ENCODE data around the gene MBD2.
A peak's percentile ranks its signal among the peaks of the same experiment; 100 is the strongest.
"Not testable (repeated sequence)": the region's sequence is repeated elsewhere in the genome, so short reads cannot be mapped to it uniquely, and the experiment has no call there.

Gene MBD2

DNA sequence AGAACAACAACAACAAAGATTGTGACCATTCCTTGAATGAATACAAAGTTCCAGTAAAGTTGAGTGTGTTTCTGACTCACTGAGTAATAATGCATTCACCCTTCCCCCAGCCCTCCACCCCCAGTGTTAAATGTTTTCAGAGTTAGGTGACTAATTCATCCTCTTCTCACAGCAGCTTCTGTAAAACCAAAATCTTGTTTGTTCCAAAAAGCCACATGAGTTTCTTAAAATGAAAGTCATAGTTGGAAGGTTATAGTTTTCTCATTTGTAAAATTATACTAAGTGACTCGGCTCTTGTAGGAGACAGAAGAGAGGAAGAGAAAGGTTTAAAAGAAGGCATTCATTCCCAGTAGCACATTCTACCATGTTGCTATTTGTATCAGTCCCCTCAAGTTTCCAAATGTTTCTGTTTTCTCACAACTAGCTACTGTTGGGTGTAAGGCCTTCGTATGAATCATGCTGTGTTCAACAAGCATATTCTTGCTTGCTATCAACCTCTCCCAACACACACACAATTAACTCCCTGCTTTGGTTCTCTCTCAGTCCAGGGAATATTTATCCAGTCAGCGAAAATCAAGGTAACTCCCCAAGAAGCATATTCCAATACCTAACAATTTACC is 75.3 kb downstream of the MBD2 start:
- peak; percentile 41 to 56 for DNase-seq (ENCODE audit: low read depth in 2 of 2)

DNA sequence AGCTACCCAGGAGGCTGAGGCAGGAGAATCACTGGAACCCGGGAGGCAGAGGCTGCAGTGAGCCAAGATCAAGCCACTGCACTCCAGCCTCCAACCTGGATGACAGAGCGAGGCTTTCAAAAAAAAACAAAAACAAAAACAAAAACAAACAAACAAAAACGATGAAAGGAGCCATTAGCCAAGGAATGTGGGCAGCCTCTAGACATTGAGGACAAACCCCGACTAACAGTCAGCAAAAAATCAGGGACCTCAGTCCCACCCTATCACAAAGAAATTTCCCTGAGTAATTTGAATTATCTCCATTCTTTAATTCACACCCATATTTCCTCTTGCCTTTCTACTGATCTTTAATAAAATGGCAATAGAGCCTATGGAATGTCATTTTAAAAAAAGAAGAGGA is 75.8 kb downstream of the MBD2 start:
- no peak for DNase-seq (ENCODE audit: low read depth in 2 of 2)

DNA sequence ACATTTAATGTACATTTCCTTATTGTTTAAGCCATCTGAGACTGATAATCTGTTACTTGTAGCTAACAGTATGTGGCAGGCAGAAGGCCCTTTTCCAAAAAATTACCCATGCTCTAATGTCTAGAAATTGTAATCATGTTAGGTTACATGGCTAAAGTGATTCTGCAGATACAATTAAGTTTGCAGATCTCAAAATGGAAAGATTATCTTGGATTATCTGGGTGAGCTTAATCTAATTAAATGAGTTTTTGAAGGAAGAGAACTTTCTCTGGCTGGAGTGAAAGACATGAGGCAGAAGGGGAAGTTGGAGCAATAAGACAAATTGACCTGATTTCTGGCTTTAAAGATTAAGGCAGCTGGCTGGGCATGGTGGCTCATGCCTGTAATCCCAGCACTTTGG is 76.3 kb downstream of the MBD2 start:
- DNase-seq (ENCODE audit: low read depth in 2 of 2), result no peak

DNA sequence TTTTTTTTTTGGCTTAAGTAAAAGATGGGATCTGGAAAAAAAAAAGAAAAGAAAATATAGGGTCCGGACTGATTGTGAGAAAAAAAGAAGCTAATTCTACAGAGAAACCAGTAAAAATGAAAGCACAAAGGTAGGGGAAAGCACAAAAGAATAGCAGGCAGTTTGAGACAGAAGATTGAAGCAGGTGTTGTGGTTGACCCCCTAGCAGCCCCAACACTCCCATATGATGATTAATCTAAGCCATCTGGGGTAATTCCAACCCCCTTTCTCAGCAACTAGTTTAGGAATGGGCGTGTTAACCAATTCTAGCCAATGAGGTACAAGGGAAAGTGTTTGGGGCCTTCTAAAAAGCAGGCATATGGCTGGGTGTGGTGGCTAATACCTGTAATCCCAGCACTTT is 77.0 kb downstream of the MBD2 start:
- DNase-seq (ENCODE audit: low read depth in 2 of 2), result peak in 1 of 2 donors; percentile 13

DNA sequence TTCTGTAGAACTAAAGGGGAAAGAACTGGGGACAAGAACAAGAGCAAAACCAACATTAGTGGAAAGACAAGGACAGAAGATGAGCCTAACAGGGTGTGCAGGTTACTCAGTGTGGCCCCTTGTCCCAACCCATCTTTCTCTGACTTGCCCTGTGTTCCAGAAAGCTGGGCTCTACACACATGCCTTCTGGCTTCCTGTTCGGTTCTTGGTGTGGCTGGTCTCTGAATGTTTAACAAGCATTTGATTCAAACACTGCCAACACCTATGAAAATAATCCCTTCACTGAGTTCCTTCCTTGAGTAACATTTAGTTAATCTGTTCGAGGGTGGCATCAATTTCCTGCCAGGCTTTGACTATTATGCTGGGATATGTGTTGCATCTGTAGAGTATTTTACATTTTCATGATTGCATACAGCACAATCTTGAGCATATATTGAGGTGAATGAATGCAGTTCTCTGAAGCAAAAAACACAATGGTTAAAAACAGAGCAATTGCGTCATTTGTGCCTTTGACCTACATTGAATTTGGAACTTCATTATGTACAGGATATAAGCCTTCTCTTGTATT is 83.3 kb downstream of the MBD2 start:
- DNase-seq (ENCODE audit: low read depth in 2 of 2), result no peak

DNA sequence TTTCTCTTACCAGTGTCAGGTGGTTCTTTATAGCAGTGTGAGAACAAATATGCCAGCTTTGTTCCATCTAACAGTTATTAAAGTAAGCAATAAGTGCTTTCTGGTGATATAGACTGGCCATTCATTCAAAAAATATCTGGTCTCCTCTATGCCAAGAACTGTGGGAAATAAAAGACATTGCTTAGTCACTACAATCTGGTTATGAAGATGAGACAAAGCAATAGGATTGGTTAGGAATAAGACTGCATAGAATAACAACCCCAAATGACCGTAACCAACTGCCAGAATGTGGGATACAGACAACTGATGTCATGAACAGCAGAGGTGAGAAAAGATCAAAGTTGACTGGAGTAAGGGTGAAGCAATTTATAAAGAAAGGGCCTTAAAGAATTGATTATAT is 83.8 kb downstream of the MBD2 start:
- DNase-seq (ENCODE audit: low read depth in 2 of 2), result no peak

DNA sequence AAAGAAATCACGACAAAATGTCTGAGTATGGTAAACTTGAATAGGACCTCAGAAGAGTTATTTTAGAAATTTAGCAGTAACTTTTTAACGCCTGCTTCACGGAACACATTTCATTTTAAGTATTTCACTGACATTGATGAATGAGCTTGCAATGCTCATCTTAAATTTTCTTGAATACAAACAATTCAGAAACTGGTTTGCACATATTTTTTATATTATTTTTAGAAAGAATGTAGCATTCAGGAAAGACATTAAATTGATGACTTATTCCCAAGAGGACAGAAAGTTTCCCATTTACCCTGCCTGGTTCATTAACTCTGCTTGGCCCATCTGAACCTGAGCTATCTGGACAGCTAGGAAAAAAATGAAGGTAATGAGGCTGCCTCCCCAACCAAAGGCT is 89.3 kb downstream of the MBD2 start:
- DNase-seq (ENCODE audit: low read depth in 2 of 2), result no peak

DNA sequence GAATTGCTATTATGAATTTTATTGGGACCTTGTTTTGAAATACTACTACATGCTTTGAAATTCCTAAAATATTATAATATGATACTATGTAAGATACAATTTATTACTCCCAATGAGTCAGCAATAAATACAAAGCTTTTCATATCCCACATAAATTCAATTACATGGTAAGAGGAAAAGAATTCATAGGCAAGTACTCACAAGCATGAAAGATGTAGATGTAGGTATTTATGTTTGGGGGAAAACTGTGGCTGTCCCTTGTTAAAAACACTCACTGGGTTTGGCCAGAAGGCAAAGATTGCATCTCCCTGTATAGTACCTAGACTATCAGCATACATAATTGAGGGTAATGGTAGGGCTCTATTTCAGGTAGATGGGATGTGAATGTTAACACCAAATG is 90.4 kb downstream of the MBD2 start:
- no peak for DNase-seq (ENCODE audit: low read depth in 2 of 2)

DNA sequence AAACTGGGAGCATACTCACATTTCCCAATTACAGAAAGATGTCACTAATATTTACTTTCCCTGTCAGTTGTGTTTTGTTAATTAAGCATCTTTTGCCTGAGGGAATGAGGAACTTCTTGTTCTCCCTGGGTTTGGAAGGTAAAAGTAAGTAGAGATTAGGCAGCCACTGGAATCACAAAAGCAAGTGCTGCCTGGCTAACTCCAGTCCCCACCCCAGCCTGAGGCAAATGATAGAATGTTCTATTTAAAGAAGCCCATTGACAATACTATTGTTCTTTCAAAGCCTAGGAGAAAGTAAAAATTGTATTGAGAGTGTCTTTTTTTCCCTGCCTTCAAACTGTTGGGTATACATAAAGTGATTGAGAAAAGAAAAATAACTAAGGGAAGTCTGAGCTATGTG is 93.8 kb downstream of the MBD2 start:
- no peak for DNase-seq (ENCODE audit: low read depth in 2 of 2)

DNA sequence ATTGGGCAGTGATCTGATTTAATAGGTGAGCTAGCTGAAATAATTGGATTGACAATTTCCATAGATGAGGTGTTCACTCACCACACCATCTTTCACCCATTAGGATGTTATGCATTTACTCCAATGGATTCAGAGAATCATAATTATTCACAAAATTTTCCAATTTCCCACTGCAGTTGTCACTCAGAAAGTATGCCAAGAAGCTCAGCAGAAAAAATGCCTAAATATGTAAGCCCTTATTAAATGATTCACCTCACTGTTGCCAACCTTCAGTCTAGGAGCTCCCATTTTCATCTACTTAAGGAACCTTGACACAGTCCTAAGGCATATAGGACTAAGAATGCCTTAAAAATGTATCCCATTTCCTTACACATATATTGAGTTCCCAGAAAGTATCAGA is 94.3 kb downstream of the MBD2 start:
- no peak for DNase-seq (ENCODE audit: low read depth in 2 of 2)

DNA sequence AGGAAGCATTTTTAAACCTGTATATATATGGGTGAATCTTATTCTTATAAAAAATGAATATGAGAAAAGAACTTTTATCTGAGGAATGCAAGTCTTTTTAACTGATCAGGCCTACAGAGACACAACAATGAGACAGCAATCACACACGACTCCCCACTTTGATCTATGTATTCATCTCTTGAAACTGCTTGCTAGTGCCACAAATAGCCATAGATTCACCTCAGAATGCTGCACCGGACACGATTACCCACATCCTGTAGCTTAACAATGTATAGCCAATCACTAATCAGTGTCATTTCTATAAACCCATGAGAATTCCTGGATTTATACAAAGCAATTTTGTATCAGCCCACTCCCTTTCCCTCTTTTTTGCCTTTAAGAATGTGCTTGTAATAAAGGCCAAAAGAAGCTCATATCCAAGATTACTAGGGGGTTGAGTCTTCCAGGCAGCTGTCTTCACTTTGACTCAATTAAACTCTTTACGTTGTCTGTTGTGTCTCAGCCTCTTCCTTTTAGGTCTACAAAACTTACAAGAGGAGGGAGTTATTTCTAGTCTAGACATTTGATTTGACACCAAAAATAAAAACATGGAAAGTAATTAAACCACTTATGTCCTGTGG is 94.9 kb downstream of the MBD2 start:
- DNase-seq (ENCODE audit: low read depth in 2 of 2), result no peak

DNA sequence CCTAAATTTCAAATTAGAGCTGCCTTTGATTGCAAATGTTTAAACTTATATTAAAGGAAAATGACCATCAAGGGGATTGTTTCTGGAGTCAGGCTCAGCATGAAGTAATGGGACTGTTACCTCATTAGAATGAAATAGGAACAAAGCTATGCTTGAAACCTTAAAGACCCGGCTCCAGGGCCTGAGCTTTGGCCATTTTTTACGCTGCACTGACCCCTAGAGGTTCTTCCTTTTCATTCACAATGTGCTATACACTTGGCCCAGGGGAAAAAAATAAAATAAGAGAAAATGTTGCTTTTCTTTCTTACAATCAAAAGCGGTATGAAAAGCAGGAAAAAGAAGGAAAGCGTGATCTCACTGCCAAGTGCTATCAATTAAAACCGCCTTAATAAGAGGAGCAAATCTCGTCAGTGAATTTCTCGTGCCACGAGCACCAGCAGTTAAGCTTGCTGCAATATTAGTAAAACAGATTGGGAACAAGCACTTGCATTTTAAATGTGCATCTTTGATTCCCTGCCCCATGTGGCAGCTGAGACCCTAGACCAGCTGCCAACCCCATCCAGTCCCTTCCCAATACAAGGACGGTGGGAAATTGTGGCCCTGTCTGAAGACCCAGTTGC is 96.6 kb downstream of the MBD2 start:
- DNase-seq (ENCODE audit: low read depth in 2 of 2), result no peak

DNA sequence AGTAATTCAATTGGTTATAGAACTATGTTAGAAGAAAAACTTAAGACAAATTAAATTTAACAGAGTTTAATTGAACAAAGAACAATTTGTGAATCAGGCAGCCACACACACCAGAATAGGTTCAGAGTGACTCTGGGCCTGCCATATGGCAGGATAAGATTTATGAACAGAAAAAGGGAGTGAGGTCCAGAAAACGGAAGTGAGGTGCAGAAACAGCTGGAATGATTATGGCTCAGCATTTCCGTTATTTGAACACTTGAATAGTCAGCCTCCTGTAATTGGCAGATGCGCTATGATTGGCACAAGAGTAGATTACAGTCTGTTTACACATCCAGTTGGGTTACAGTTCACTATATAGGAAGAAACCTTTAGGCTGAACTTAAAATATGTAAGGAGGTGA is 99.0 kb downstream of the MBD2 start:
- DNase-seq (ENCODE audit: low read depth in 2 of 2), result no peak

DNA sequence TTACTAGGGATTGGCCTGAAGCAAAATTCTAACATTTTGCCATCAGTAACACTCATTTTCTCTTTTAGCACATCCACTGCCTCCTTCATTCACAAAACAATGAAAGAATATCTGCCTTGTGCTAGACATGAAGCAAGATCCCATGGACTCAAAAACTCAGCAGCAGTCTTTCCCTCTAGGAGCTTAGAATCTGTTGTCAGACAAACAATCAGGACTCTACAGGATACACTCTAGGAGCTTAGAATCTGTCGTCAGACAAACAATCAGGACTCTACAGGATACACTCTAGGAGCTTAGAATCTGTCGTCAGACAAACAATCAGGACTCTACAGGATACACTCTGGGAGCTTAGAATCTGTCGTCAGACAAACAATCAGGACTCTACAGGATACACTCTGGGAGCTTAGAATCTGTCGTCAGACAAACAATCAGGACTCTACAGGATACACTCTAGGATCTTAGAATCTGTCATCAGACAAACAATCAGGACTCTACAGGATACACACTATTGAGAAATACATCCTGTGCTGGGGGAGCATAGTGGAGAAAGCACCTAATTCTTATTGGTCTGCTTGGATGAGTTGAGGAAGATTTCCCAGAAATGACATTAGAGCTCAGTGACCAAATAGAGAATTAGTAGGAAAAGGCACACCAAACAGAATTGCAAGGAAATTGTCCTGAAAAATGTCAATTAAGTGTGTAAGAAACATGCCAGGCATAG is 100.6 kb downstream of the MBD2 start:
- DNase-seq (ENCODE audit: low read depth in 2 of 2), result not testable (repeated sequence)

DNA sequence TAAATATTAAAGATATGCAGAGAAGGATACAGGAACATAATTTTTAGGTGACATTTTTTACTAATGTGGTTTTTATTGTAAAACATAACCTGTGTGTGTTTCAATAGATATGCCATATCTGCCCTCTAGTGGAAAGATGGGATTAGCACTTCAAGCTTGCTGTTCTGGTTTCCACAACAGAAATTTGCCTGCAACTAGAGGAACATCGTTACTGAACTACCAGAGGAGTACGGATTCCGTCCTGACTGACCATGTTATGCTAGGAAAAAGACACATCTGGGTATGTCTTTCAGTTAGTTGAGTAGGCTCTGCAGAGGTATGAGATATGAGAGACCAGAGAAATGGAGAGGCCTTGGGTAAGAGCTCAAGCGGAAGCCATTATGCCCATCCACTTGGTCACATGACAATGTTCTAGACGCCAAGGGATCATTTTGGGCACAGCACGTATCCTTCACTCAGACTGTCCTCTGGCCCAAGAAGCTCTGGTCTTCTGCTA is 104.9 kb downstream of the MBD2 start:
- DNase-seq (ENCODE audit: low read depth in 2 of 2), result peak in 1 of 2 donors; percentile 17

DNA sequence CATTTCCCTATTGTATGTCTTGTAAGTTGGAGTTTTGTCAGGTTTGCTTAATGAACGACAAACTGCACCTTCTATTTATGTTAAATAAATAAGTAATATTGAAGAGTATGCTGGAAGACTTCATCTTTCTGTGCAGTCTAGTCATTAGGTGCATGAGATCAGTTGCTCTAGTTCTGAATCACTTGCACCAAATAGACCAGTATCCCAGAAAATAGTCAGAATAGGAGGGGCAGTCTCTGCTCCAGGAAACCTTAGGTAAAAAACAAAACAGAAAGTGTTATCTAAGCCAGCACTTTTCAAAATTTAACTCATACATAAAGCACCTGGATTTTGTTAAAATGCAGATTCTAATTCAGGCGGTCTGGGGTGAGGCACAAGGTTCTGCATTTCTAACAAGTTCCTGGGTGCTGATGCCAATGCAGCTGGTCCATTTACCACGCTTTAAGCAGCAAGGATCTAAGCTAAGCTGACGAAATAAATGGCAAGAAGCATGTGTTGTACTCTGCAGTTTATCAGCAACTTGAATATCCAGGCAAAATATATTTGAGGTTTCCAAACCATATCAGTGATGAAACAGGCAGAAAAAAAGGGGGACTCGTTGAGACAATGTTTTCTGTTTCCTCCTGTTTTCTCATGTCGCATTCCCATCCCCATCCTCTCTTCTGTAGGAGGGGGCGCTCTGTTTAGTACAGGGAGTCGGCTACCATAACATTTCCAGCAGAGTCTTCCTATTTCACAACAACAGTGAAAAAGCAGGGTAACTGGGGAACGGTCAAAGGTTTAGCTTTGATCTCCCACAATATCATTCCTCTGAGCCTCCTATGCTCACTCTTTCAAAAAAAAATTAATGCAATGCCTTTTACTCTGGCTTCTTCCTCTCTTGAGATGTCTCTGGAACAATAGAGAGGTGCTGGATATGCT is 106.4 kb downstream of the MBD2 start:
- no peak for DNase-seq (ENCODE audit: low read depth in 2 of 2)

DNA sequence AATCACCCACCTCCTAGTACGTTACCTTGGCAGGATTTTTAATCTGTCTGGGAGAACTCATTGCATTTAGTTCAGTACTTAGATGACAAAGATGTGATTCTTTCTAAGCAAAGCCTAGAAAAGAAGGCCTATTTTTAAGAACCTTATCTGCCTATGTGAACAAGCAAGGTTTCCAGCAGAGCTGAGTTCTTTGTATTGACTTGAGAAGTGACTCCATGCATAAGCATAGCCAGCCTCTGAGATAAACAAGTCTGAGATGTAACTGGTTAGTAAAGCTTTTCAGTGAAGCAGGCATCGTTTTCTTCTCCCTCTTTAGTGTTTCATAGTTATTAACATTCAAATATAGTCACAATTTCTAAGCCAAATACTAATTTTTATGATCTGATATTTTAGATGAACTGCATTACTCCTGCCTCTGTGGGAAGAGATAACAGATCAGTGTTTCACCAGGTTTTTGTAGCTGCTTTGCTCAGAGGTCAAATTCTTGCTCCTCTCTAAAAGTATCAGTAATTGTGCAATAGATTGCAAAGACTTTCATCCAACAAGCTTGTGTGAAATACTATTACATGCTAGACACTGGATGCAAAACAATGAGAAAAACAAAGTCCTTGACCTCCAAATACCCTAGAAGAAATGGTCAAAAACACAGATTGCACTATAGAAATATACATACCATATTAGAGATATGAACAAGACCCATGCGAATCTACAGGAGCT is 107.8 kb downstream of the MBD2 start:
- no peak for DNase-seq (ENCODE audit: low read depth in 2 of 2)

DNA sequence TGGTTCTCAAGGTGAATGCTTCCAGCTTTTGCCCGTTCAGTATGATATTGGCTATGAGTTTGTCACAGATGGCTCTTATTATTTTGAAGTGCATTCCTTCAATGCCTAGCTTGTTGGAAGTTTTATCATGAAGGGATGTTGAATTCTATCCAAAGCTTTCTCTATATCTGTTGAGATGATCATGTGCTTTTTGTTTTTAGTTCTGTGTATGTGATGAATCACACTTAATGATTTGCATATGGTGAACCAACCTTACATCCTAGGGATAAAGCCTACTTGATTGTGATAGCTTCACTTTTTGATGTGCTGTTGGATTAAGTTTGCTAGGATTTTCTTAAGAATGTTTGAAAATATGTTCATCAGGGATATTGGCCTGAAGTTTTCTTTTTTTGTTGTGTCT is 112.1 kb downstream of the MBD2 start:
- no peak for DNase-seq (ENCODE audit: low read depth in 2 of 2)

DNA sequence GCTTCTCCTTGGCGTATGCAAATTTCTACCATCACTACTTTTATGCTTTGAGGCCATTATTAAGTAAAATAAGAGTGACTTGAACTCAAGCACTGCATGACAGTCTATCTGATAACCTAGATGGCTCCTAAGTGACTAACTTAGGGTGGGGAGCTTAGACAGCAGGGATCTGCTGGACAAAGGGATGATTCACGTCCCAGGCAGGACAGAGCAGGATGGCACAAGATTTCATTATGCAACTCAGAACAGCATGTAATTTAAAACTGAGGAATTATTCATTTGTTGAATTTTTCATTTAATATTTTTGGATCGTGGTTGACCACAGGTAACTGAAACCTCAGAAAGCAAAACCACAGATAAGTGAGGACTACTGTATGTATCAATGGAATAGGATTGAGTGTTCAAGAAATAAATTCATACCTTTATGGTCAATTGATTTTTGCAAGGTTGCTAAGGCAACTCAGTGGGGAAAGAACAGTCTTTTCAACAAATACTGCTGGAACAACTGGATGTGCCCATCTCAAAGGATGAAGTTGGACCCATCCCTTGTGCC is 115.3 kb downstream of the MBD2 start:
- no peak for DNase-seq (ENCODE audit: low read depth in 2 of 2)

DNA sequence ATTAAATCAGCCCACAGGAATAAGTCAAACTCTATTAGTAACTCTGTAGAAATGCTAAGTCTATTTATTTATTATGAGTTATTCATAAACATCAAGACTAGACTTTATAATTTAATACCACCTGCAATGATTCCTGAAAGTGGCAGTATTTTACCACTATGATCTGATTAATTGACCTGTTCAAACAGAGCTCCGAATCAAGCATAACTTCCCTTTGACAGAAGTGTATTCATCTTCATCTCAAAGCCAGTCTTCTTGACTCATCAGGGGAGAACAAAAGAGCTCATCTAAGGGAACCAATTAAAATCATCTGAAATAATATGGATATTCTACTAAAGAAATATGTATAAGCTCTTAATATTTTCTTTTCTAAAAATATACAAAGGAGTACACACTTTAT is 122.3 kb downstream of the MBD2 start:
- DNase-seq (ENCODE audit: low read depth in 2 of 2), result no peak

Data from activated CD4-positive, alpha-beta T cell treated with anti-CD3 and anti-CD28 coated beads for 24 hours (primary cell).